ENCODE data around the gene ANXA11.

ANXA11 gene

GRCh38 chr10:80185578-80186299 is 19.6 kb downstream of the ANXA11 start:
- DNase-seq (ENCODE audit: low read depth), result peak; percentile 68
- TF ChIP-seq POLR2A (IDR thresholded peaks at IDR 0.05; ENCODE audit: extremely low read depth, insufficient read length), result no peak
- no peak for TF ChIP-seq MYC (IDR thresholded peaks at IDR 0.05; ENCODE audit: low read depth, low read length)
- no peak for TF ChIP-seq CTCF (IDR thresholded peaks at IDR 0.05; ENCODE audit: low read depth, low read length)
- no peak for TF ChIP-seq MAX (IDR thresholded peaks at IDR 0.05; ENCODE audit: low read depth, low read length)
- no peak overlapping the region for H3K4me3 ChIP-seq (ENCODE audit: low read depth, low read length)

GRCh38 chr10:80184291-80184690 is 21.0 kb downstream of the ANXA11 start:
- TF ChIP-seq CTCF (IDR thresholded peaks at IDR 0.05; ENCODE audit: low read depth, low read length) (no peak), MYC (IDR thresholded peaks at IDR 0.05; ENCODE audit: low read depth, low read length) (no peak), POLR2A (IDR thresholded peaks at IDR 0.05; ENCODE audit: extremely low read depth, insufficient read length) (no peak), MAX (IDR thresholded peaks at IDR 0.05; ENCODE audit: low read depth, low read length) (no peak)
- DNase-seq (ENCODE audit: low read depth), result peak; percentile 62
- H3K4me3 ChIP-seq (ENCODE audit: low read depth, low read length), result no peak overlapping the region

GRCh38 chr10:80183436-80183835 is 21.9 kb downstream of the ANXA11 start:
- no peak for TF ChIP-seq CTCF (IDR thresholded peaks at IDR 0.05; ENCODE audit: low read depth, low read length)
- no peak for TF ChIP-seq MAX (IDR thresholded peaks at IDR 0.05; ENCODE audit: low read depth, low read length)
- no peak for TF ChIP-seq MYC (IDR thresholded peaks at IDR 0.05; ENCODE audit: low read depth, low read length)
- TF ChIP-seq POLR2A (IDR thresholded peaks at IDR 0.05; ENCODE audit: extremely low read depth, insufficient read length), result no peak
- H3K4me3 ChIP-seq (ENCODE audit: low read depth, low read length), result no peak overlapping the region
- no peak for DNase-seq (ENCODE audit: low read depth)

GRCh38 chr10:80182986-80183385 is 22.4 kb downstream of the ANXA11 start:
- DNase-seq (ENCODE audit: low read depth), result no peak
- no peak overlapping the region for H3K4me3 ChIP-seq (ENCODE audit: low read depth, low read length)
- no peak for TF ChIP-seq POLR2A (IDR thresholded peaks at IDR 0.05; ENCODE audit: extremely low read depth, insufficient read length)
- TF ChIP-seq MAX (IDR thresholded peaks at IDR 0.05; ENCODE audit: low read depth, low read length), result no peak
- TF ChIP-seq CTCF (IDR thresholded peaks at IDR 0.05; ENCODE audit: low read depth, low read length), result no peak
- no peak for TF ChIP-seq MYC (IDR thresholded peaks at IDR 0.05; ENCODE audit: low read depth, low read length)

- no peak for DNase-seq (ENCODE audit: low read depth)
- TF ChIP-seq MYC (IDR thresholded peaks at IDR 0.05; ENCODE audit: low read depth, low read length) (no peak), CTCF (IDR thresholded peaks at IDR 0.05; ENCODE audit: low read depth, low read length) (no peak), POLR2A (IDR thresholded peaks at IDR 0.05; ENCODE audit: extremely low read depth, insufficient read length) (no peak), MAX (IDR thresholded peaks at IDR 0.05; ENCODE audit: low read depth, low read length) (no peak)
- no peak overlapping the region for H3K4me3 ChIP-seq (ENCODE audit: low read depth, low read length)
These were observed 27.3 kb downstream of the ANXA11 start for GRCh38 chr10:80177781-80178636.
